Measurements from ENCODE around the gene FBXL5. TPM values are rescaled to one million over a fixed set of nuclear protein-coding genes. Genes with fewer than 3 reads are reported as not detected.

FBXL5 gene
- total and polyA plus RNA-seq, 2 donors (not counting 3 experiments of a cell fraction or from before 2014, with no cell fraction given): 42.2 to 60.2 TPM

GRCh38 chr4:15568821-15569220 lies 86.3 kb downstream of the FBXL5 start:
- Histone ChIP-seq H3K27me3 (ENCODE audit: control insufficient read depth in 2 of 2, insufficient read depth in 2 of 2, low read length in 2 of 2) (no peaks in the 10 kb centered on the region), H3K79me2 (ENCODE audit: control insufficient read depth, insufficient read depth, low read length) (no peaks in the 10 kb centered on the region), H3K4me1 (ENCODE audit: control insufficient read depth, extremely low read depth, insufficient read depth, low read length) (no peaks in the 10 kb centered on the region), H2AFZ (ENCODE audit: low read depth, low read length) (no peak overlapping the region), H3K4me3 (replicated peaks in 1 of 3; ENCODE audit: insufficient read depth in 1 of 3, low read depth in 1 of 3, low read length in 3 of 3) (no peak overlapping the region), H3K9me1 (replicated peaks; ENCODE audit: control insufficient read depth, extremely low read depth, insufficient read depth, low read length) (no peaks in the 10 kb centered on the region), H3K36me3 (ENCODE audit: control insufficient read depth in 2 of 2, extremely low read depth in 1 of 2, insufficient read depth in 2 of 2, low read length in 2 of 2) (peaks cover 0 to 5% of the 10 kb centered on the region in 2 experiments), H3K27ac (ENCODE audit: insufficient read depth, low read depth, low read length) (no peak overlapping the region), H3K9me3 (replicated peaks; ENCODE audit: control insufficient read depth, insufficient read depth, low read length) (no peaks in the 10 kb centered on the region), H4K20me1 (replicated peaks; ENCODE audit: control insufficient read depth, extremely low read depth, insufficient read depth, low read length) (no peaks in the 10 kb centered on the region), H3K9ac (replicated peaks; ENCODE audit: extremely low read depth, insufficient read depth, low read length) (no peak overlapping the region), H3K4me2 (ENCODE audit: insufficient read depth, low read length) (no peak overlapping the region)
- DNase-seq (ENCODE audit: low read depth, low spot score): no peak
- intact Hi-C loops (cut with micrococcal nuclease) (loop anchor here (10.0 kb wide), 1 partner anchor 576 kb away; no protein-coding TSS in a partner anchor), dilution Hi-C loops (cut with MboI; ENCODE audit: extremely low pct_ligation_motif_present, low sequenced_read_pairs) (no loop called here)
- POLR2A ChIA-PET: no interaction called here
- no peak for TF ChIP-seq POLR2AphosphoS5 (IDR thresholded peaks at IDR 0.05; ENCODE audit: insufficient read depth, low read depth, low read length)
- TF ChIP-seq, protein P1, sequence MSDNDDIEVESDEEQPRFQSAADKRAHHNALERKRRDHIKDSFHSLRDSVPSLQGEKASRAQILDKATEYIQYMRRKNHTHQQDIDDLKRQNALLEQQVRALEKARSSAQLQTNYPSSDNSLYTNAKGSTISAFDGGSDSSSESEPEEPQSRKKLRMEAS (IDR thresholded peaks at IDR 0.05; ENCODE audit: insufficient read depth, insufficient read length): no peak
- no peak for TF ChIP-seq FOS (IDR thresholded peaks at IDR 0.05; ENCODE audit: borderline replicate concordance, insufficient read depth, low read length)
- TF ChIP-seq POLR2A (IDR thresholded peaks at IDR 0.05; ENCODE audit: low read depth, low read length): no peak
- TF ChIP-seq, protein P2, sequence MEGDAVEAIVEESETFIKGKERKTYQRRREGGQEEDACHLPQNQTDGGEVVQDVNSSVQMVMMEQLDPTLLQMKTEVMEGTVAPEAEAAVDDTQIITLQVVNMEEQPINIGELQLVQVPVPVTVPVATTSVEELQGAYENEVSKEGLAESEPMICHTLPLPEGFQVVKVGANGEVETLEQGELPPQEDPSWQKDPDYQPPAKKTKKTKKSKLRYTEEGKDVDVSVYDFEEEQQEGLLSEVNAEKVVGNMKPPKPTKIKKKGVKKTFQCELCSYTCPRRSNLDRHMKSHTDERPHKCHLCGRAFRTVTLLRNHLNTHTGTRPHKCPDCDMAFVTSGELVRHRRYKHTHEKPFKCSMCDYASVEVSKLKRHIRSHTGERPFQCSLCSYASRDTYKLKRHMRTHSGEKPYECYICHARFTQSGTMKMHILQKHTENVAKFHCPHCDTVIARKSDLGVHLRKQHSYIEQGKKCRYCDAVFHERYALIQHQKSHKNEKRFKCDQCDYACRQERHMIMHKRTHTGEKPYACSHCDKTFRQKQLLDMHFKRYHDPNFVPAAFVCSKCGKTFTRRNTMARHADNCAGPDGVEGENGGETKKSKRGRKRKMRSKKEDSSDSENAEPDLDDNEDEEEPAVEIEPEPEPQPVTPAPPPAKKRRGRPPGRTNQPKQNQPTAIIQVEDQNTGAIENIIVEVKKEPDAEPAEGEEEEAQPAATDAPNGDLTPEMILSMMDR (IDR thresholded peaks at IDR 0.05; ENCODE audit: extremely low read depth in 1 of 2, insufficient read depth in 1 of 2, low read depth in 1 of 2, low read length in 2 of 2): no peak
- TF ChIP-seq JUN (IDR thresholded peaks at IDR 0.05; ENCODE audit: borderline replicate concordance, insufficient read depth, insufficient read length, low read depth): no peak
- no peak for TF ChIP-seq MYC (IDR thresholded peaks at IDR 0.05; ENCODE audit: low read depth, low read length)
- TF ChIP-seq GATA2 (IDR thresholded peaks at IDR 0.05; ENCODE audit: insufficient read depth, insufficient read length, low read depth, low read length): no peak
- CTCF ChIA-PET: interaction anchor here (1.0 kb wide), 1 partner anchor 47 kb away, joined by 3 read pairs; no protein-coding TSS in a partner anchor
- FAIRE-seq: no peak
- no TSS peak for BruUV-seq (replicated peaks)
